ENCODE results near the gene ENG.
"Not testable (repeated sequence)": the region's sequence is repeated elsewhere in the genome, so short reads cannot be mapped to it uniquely, and the experiment has no call there.

Gene ENG

DNA sequence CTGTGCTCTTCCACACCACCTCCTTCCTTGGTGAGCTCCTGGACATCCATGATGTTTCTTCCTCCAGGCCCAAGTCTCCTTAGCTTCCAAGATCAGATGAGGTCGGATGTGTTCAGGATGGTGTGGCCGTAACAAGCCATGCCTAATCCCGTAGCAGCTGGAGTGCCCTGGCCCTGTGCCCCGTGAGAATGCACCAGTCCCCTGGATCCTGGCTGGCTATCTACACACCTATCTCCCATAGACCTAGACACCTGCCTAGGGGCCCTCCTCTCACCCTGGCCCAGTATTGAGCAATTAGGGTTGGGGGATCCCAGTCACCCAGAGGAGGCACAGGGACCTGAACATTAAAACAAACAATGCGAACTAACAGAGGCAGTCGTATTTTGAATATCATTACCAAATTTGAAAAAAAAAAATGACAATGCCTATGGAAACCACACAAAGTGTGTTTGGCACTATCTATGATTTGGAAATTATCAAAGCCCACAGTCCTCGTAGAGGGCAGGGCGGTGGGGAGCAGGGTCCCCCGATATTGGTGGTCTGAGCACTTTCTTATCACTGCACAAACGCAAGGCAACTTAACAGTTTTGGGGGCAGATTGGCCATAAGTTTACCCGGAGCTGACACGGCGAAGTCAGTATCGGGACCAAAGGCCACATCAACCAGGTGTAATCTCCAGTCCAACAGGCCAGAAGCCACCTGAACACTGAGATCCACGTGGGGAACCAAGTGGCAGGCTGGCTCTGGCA lies 13.2 kb downstream of the ENG start:
- no peak for DNase-seq

DNA sequence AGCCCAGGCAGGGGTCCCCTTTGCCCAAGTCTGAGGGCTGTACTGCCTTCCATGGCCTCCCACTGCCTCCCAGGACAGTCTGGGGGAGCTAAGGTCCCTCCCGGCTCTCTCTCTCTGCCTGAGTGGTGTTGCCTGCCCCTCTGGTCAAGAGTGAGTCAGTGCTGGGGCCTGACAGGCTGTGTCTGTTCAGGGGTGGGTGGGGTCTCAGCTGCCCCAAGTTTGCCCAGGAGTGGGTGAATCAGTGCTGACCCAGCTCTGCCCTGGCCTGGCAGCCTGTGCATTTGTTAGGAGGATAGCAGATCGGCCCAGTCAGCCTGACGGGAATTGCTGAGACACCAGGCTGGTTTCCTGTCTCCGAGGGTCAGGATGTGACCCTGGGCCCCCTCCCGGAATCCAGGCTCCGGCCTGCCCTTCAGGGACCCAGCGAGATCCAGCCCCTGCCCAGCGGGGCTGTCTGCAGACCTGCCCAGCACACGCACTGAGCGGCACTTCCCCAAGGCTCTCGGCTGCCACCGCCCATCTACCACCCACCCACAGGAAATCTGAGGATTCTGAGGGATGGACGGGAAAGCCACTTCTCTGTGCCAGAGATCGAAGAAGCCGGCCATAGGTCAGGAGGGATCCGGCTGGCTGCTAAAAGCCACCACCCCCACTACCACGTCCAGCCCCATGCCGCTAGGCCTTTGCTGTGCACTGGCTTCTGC lies 15.9 kb downstream of the ENG start:
- DNase-seq: no peak

DNA sequence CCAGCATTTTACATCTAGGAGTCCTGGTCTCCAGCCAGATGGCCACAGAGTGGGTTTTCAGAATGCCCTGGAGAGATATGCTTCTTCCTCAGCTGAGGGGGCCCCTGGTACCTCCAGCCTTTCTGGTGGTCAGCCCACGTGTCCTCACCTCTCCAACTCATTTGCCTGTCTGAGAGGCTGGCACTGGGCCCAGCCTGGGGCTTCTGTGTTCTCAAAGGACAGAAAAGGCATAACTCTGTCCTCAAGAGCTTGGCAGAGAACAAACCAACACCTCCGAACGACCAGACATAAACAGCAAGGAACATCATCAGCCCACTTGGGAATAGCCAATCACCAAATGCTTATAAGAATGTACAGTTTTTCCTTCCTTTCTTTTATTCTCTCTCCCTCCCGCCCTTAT lies 17.1 kb downstream of the ENG start:
- no peak for DNase-seq

DNA sequence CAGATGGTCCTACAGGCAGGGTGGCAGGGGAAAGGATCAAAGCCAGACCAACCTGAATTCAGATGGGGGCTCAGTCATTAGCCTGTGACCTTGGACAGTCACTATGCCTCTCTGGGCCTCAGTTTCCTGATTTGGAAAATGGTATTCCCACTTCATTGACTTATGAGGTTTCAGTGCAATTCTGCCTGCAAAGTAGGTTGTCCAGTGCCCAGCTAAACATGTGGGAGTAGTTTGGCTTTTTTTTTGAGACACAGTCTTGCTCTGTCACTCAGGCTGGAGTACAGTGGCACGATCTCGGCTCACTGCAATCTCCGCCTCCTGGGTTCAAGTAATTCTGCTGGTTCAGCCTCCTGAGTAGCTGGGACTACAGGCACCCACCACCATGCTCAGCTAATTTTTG lies 17.9 kb downstream of the ENG start:
- not testable (repeated sequence) for DNase-seq

DNA sequence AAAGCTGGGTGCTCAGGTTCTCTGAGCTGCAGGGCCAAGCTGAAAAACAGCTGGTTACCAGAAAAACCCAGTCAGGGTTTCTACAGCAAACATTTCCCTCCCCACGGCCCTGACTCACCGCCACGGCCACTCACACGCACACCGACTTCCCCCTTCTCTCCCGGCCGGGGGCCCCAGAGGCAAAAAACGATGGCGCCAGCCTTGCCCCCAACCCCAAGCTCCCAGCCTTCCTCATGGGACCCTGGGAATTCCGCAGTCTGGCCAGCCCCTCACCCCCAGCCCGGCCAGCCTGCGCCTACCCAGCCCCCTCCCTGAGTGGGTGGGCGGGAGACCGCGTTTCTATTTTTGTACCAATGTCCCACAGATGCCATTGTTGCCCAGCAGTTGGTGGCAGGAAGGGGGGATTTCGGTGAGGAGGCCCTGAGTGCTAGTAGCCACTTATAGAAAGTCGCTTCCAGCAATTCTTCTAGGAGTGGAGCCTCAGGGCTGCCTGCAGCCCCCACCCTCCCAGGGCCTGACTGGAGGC lies 18.4 kb downstream of the ENG start:
- no peak for DNase-seq

DNA sequence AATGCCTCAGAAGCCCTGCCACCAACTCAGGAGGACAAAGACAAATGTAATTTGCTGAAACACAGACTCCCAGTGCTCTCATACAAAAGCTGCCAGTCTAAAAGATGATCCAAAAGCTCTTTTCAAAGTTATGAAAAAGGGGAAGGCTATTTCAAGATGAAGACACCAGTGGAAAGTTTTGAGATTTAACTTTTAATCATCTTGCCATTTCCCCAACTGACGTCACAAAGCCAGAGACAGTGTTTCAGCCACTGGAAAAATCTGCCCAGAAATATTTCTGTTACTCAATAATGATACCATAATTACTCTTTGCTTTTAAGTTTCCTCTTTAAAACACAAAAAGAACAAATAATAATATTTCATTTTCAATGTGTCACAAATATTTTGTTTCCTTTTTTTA lies 20.9 kb downstream of the ENG start:
- DNase-seq: no peak

DNA sequence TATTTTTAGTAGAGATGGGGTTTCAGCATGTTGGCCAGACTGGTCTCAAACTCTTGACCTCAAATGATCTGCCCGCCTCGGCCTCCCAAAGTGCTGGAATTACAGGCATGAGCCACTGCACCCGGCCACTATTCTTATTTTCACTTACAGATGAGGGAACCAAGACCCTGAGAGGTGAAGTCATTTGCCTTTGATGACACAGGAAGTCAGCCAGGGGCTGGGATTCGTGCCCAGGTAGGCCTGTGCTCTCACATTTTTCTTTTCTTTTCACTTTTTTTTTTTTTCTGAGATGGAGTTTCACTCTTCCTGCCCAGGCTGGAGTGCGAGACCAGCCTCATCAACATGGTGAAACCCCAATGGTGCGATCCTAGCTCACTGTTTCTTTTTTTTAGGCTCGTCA lies 22.2 kb downstream of the ENG start:
- no peak for DNase-seq

DNA sequence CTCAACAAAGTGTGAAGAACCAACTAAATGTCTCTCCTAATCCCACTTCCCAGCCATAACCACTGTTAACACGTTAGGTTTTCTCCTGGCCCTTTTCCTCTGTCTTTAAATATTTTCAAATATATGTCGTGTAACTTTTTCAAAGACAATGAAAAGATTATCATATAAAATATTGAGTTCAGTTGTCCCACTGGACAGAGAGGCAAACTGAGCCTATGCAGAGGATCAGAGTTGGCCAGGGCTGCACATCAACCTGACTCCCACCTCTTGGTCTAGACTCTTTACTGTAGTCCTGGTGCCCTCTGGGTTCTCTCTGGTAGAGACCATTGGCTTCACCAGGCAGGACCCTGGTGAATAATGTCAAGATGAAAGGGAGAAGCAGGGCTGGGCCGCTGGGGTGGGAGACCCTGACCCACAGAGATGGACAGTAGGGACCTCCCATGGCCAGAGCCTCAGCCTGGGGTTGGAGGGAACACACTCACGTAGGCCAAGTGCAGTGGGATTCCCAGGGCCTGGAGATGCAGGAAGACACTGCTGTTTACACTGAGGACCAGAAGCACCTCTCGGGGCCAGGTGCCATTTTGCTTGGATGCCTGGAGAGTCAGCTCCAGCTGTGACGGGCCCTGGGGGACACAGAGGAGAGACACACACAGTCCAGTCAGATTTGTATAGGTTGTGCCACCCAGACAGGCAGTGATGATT lies 25.1 kb downstream of the ENG start:
- no peak for DNase-seq

DNA sequence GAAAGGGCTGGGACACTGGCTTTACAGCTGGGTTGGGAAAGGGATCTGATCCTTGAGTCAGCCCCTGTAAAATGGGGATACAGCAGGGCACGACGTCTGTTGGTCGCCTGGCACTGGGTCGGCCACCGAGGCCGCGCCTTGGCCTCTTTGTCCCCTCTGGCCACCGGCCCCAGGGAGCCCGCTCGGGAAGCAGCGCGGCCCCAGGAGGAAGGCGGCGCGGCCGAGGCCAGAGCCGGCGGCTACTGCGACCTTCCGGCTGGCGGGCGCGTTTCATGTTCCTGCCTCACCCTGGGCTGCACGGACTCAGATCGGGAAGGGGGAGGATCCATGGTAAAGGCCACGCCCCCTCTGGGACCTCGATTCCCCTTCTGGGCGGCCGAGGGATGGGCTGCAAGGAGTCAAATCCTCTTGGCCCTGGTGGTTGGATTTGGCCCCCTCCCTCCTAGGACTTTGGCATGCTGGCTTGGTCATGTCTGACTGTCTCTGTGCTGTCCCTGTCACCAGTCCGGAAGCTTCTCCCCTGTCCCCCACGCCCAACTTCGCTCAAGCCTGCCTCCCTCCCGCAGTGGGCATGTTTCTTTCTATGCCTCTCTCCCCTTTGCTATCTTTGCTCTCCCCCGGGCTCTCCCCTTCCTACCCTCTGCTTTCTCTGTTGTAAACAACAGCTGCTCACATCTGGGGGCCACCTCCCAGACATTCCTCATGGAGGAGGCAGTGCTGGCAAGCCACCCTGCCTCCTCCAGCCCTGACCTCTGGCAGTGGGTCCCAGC lies 26.0 kb downstream of the ENG start:
- DNase-seq: no peak

DNA sequence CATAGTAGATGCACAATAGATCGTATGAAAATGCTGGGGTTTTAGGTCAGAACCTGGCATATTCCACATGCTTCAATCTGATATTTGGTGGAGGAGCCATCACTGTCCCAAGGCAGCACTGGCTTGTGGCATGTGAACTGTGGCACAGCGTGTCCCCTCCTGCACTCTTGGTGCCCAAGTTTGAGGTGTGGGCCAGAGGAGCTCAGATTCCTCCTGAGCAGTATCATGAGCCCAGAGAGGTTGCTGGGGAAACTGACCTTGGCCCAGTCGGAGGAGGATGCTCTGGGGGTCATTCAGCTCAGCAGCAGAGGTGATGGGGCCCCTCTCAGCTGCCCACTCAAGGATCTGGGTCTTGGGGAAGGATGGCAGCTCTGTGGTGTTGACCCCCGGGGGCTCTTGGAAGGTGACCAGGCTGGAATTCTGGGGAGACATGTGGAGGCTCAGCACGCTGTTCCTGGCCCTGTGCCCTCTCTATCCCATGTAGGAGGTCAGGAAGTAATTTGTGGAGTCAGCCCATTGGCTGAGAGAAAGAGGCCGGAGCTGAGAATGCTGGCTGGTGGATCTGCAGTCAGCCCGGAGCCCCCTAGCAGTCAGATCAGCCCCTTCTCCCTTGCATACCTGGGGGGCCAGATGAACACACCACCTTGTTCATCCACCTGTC lies 28.1 kb downstream of the ENG start:
- no peak for DNase-seq

DNA sequence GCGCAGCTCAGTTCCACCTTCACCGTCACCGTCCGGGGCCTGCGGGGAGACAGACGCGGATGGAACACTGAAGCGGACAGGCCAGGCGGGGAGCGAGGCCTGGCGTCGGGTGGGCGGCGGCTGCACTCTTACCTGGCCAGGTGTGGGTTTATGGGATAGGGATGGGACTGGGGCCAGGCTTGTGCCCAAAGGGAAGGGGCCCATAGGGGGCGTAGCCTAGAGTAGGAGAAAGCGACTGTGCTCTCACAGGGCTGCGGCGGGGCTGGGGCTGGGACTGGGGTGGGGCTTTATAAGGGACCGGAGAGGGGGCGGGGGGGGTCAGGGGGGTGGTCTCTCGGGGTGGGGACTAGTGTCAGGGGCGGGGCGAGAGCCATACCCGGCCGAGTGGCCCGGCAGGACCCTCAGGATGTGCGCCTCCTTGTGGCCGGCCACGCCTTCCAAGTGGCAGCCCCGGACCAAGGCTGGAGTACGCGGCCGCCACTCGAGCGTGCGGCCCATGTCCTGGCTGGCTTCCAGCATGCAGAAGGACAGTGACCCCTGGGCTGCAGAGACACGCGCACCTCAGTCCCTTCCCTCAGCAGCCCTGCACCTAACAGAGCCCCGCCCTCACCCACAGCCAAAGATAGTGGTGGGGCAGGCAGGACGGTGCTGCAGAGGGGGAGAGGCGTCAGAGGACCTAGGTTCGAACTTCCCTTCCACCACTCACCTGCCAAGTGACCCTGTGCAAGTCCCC lies 29.0 kb downstream of the ENG start:
- no peak for DNase-seq

DNA sequence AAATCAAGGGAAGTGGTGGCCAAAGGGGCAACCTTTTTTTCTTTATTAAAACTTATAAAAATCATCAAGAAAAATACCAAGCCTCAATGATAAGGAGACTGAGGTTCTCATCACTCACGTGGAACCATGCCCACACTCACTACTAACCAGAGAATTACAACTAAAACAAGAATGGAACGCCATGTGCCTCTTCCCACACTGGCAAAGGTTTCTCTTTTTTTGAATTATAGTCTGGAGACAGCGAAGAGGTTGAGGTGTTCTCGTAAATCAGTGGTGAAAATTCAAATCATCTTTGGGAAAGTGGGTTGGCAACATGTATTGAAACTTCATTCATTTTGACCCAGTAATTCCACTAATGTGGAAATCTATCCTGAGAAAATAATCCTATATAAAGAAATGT lies 32.4 kb downstream of the ENG start:
- DNase-seq: no peak

DNA sequence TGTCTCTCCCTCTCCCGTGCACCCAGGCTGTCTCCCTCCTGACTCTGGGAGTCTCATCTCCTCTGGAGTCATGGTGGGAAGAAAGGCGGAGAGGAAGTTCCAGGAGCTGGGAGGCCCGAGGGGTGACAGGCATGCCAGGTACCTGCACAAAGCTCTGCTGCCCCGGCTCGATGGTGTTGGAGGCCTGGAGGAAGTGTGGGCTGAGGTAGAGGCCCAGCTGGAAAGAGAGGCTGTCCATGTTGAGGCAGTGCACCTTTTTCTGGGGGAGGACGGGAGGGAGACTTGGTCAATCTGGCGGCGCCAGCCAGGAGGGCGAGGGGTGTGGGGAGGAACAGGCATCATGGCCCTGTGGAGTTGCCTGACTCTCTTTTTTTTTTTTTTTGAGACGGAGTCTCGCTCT lies 35.9 kb downstream of the ENG start:
- DNase-seq: no peak

DNA sequence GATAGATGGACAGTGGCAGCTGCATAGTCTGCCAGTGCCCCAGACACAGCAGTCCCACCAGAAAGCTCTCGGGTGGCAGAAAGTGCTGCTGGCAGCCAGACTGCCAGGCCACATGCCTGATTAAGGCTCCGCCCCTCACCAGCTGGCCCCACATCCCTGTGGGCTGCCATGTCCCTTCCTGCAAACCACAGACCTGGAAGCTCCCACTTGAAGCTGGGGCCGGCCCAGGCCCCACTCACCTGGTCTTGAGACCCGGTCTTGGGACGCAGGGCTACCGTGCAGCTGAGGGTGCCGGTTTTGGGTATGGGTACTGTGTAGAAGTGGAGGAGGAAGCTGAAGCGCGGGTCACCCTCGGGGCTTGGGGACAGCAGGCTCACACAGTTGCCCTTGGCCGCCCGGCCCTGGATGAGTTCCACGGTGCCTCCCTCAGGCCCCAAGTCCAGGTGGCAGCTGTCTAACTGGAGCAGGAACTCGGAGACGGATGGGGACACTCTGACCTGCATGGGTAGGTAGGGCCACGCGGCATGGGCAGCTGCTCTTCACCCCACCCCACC lies 36.5 kb downstream of the ENG start:
- no peak for DNase-seq

DNA sequence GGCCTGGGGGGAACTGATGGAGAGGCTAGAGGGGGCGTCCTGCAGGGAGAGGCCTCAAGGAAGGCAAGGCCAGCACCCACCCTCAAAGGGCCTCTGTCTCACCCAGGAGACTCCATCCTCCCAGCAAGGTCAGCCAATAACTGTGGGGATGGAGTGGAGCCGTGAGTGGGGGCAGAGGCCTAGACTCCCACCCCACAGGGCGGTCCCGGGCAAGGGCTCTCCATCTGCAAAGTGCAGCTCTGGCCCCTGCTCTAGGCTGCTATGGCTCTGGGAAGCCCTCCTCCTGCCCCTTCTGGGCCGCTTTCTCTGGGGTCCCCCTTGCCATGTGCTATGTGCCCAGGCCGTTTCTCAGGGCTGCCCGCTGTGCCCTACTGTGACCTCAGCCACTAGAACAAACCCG lies 37.7 kb downstream of the ENG start:
- DNase-seq: no peak

DNA sequence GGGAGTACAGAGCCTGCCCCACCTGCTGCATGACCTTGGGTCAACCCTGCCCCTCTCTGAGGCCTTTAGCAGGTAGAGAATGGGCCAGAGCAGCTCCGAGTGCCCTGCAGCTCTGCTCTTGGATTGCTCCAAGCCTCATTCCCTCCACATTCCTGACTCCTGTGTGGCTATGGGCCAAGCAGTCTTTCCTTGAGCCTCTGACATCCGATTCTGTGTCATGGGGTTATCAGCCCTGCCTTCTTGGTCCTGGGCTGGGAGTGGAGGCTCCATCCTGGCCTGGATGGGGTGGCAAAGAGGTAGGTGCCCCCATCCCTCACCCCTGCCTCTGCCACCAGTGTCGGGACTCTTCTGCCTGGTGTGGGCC lies 38.1 kb downstream of the ENG start:
- DNase-seq: no peak

DNA sequence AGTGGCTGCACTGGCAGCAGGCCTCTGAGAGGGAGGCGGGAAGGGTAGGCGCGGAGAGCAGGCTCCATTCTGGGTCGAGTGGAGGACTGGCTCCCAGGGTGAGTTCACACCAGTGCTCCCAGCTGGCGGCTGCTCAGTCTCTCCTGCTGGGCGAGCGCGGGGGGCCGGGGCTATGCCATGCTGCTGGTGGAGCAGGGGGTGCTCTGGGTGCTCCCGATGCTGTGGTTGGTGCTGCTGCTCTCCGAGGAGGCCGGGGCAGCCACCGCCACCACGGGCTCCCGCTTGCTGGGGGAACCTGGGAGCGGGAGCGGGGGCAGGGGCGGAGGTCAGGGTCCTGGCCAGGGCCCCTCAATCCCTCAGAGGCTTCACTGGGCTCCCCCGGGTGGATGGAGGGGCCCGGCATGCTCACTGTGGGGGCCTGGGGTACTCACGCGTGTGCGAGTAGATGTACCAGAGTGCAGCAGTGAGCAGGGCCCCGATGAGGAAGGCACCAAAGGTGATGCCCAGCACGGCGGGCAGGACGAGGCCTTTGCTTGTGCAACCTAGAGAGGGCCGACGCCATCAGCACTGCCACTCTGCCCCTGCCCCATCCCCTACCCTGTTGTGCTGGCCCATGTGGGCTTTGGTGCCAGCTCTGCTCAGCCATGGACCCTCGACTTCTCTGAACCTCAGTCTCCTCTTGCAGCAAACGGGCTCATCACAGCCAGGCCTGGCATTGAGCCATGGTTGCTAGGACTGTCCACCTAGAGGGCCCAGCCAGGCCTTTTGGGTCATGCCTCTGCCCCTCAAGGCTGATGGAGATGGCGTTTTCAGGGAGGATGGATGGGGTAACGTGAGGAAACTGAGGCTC lies 38.7 kb downstream of the ENG start:
- DNase-seq: no peak

DNA sequence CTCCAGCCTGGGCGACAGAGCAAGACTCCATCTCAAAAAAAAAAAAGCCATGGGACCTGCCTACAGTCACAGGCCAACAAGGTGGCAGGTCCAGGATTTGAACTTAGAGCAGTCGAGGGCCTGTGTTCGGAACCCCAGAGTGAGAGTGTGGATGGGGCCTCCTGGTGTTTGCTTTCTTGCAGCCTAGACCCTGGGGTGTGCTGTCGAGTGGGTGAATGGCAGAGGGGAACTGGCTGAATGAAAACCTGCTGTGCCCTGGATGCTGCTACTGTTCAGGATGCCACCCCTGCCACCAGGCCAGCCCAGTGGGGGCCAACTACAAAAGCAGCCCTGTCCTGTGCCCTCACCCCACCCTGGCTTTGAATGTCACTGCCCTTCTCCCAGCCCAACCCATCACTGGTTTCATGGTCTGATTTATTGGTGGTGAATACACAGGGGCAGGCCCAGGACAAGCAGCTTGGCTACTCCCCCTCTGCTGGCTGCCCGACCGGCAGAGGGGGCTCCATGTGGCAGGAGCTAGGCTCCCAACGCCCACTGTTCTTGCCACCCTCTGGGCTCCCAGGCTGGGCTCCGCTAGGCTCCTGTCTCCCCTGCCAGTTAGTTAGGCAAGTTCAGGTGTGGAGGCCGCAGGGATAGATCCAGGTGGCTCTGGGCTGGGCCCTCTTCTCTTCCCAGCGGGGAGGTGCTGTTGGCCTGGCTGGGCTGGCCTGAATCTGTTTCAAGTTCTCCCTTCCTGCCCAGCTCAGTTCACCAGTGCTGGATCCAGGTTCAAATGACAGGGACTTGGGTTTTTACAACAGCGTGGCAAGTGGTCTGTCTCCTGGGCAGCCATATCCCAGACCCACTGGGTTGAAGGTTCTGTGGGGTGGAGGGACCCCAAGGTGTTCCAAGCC lies 39.6 kb downstream of the ENG start:
- DNase-seq: no peak

DNA sequence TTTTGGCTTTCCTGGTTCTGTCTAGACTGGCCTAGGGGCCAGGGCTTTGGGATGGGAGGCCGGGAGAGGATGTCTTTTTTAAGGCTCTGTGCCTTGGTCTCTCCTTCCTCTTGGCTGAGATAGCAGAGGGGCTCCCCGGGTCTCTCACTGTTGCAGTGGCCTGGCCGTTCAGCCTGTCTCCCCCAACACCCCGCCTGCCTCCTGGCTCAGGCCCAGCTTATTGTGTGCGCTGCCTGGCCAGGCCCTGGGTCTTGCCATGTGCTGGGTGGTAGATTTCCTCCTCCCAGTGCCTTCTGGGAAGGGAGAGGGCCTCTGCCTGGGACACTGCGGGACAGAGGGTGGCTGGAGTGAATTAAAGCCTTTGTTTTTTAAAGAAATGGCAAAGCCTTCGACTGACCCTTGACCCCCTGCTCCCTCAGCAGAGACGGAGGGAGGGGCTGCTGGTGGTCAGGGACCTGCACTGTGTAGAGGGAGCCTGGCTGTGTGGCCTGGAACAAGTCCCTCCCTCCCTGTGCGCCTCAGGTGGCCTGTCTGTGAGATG lies 40.7 kb downstream of the ENG start:
- no peak for DNase-seq

Data from activated CD4-positive, CD25-positive, alpha-beta regulatory T cell (primary cell).